Stimulated activated CD4-positive, alpha-beta T cell treated with anti-CD3 and anti-CD28 coated beads, Interleukin-1b, Interleukin-23, amount 100 ng/mL, for 48 hours (primary cell): ENCODE measurements around the gene FMNL1.

Source experiments
- DNase-seq: peaks from one replicate; pipeline ENCODE4 v3.0.0-alpha.2; 2020

The FMNL1 gene

GRCh38 chr17:45222996-45223538, 1.4 kb downstream of the FMNL1 start:
- DNase-seq: no peak

DNA sequence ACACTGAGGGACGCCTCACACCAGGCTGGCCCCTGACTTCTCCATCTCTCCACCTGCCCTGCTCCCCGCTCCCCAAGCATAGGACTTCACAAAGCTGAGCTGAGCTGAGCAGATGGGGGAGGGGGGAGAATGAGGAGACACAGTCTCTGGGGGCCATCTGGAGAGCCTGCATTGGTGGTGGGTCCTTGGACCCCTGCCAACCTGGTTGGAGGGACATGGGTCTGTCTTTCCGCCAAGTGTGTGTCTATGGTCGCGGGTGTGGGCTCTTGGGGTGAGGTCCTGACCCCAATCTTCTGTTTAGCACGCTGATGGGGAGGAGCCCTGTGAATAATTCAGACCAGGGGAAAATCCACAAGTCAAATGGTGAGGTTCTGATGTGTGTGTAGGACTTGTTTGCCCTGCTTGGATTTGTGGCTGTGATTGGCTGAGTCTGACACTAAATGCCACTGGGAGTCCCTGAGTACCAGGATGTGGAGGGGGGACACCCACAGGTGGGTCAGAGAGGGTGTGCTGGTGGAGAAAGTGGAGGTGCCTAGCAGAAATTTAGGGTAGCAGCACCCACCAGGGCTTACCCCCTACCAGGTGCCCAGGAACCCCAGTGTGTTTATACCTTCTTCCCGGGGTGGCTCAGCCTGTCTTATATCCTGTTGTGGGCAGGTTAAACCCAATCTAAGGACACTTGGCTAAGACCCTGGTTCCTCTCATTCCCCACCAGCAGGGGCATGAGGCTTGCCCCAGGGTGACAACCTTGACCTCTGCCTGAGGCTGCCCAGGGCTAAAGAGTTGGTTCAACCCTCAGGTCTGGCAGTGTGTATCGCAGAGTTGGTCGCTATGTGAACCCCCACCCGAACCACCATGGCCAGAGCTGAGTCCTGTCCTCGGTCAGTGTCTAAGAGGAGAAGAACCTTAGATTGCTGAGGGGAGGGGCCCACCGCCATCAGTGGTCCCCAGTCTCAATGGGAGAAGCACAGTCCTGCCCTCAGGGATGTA, 2.1 kb downstream of the FMNL1 start:
- peak; percentile 74 for DNase-seq

DNA sequence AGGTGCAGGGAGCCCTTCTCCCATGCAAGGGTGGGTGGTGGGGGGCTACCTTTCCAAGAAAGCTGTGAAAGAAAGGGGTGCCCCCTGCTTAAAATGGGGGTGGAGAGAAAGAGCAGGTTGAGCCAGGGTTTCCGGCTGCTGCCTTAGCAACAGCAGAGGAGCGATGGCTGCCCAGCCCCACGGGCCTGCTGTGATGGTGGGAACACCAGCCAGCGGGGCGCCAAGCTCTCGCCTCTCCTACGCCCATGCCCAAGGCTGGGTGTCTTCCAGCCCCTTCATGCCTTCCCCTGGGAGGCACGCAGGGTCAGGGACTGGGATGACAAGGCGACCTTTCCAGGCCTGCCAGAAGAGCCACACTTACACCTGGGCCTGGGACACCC, 3.0 kb downstream of the FMNL1 start:
- peak; percentile 41 for DNase-seq

DNA sequence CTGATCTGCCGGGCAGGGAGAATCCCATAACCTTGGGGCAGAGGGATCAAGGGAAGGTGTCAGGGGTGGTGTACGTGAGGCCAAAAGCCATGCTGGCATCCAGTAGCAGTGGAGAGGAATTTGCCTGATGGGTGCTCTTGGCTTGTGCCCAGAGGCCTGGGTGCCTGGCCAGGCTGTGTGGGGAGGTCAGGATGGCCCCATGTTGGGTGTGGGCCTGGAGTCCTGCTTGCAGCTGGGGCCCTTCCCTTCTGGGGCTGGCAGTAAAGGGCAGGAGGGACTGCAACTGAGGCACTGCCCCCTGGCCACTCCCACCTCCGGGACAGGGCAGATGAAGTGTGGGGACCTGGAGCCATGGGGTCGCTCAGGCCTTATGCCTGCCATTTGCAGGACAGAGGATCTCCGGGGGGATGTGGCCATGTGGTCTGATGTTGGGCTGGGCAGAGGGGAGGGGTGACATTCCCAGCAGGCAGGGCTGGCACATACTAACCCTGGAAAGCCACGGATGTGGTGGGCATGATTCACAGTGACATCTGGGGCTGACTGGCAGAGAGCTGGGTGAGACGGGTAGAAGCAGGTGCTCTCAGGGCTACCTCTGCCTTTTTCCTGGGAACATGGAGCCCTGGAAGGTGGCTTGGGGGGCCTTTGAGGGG, 3.5 kb downstream of the FMNL1 start:
- peak; percentile 54 for DNase-seq

DNA sequence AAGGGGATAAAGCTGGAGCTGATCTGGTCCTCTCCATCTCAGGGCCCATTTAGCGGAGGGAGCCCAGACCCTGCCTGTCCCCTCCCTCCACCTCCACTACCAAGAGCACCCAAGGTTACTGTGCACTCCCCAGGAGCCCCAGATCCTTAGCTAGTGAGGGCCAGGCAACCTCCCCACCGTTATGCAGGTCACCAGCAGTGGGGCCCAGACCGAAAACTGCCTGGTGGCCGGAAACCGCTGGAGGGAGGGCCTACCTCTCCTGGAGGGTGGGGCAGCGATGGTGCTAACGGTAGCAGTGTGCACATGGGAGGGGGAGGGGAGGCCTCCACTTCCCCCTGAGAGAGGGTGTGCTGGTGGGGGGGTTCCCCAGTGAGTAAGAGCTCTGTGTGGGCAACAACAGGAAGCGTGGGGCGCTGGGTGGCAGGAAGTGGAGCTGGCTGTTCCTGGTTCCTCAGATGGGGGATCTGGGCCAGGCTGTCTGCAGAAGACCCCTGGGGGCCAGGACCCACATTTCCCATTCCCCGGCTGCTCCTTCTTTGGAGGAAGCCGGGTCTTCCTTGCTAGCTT, 4.4 kb downstream of the FMNL1 start:
- DNase-seq: peak; percentile 97

- DNase-seq: no peak
These were observed 4.9 kb downstream of the FMNL1 start for GRCh38 chr17:45226576-45226975.

DNA sequence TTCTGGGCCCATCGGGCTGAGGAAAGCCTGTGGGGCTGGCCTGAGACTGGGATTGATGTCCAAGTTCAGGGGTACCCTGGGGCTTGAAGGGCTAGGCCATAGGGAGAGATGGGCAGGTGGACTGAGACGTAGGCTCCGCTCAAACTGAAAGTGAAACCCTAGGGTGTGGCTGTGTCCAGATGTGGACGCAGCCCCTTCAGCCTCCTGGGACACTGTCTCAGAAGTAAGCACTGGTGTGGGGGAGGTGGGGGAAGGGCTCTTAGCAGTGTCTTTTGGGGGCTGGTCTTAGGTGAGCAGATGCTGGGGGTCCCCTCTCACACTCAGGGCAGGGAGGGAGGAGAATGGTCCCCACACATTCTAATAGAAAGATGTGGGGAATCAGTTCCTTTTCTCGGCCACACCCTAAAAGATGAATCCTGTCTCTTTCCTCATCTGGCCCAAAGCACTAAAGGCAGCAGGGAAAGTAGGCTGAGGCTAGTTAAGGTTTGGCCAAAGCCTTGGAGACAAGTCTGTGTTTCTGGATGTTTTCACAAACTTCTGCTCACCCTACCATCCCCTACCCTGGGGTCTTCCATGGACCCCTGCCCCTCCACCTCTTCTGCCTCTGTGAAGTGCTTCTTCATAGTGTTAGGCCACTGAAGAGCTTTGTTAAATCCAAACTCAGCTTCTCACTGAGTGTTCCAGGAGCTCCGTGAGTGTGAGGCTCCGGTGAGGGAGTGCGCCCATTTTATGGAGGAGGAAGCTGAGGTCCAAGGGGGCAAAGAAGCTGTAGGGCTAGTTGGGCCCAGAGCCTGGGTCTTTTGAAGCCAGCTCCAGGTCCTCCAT, 5.6 kb downstream of the FMNL1 start:
- DNase-seq: no peak

- DNase-seq: peak; percentile 38
These were observed 6.5 kb downstream of the FMNL1 start for GRCh38 chr17:45227926-45228762.

DNA sequence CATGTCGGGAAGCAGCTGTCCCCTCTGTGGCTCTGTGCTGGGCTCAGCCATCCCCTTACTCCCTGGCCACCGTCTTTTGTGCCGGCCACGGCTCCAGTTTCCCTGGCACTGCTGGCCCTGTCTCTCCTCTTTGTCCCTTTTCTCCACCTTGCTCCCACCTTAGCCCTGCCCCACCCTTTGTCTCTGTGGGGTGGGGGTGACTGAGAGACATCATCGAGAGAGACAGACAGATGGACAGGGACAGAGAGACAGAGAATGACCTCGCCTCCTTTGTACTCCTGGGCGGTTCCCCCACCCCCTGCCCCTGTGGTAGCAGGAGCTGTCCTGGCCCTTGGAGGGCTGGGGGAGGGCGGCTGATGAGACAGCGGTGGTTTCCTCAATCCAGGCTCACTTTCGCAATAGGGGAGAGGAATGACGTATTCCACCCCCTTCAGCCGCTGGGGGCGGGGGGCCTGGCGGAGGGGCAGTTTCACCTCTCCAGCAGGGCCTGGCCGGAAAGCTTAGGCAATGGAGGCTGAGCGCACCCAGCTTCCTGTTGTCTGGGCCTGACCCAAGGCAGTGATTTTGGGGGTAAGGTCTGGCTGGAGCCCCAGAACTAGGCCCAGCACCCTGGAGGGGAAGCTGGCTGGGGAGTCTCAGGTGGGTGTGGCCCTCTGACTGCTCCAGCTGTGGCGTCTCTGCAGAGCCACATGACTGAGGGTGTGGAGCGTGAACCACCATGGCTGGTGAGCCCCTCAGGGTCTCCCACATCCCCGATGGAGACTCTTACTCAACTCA, 7.3 kb downstream of the FMNL1 start:
- DNase-seq: peak; percentile 90

- no peak for DNase-seq
These were observed 8.2 kb downstream of the FMNL1 start for GRCh38 chr17:45229681-45230409.

GRCh38 chr17:45230410-45230786, 8.7 kb downstream of the FMNL1 start:
- no peak for DNase-seq

DNA sequence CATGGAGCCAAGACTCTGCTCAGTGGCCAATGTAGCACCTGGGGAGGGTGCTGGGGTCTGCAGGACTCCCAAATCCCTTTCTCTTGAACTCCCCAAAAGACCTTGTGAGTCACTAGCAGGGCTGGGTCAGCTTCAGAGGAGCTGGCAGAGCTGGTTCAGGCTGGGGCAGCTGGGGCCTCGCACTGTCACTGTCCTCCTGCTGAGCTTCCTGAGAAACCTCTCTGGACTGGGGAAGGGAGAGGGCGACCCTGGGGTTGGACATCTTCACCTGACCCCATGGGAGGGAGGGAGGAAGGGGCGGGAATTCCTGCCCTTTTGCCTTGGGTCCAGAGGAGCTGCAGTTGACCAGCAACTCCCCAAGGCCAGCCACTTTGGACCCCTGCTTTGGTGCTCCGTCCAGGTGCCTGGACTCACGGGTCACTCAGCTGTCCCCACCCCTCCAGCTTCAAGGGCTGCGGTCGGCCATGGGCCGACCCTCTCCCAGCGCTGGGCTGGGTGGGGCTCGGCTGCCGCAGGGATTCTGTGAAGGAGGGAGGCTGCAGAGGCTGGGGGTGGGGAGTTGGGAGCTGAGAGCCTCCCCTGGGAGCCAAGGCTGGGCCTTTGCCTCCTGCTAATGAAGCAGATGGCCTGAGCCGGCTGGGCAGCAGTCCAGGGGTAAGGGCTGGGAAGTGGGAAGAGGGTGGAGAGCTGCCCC, 9.2 kb downstream of the FMNL1 start:
- DNase-seq: no peak

- DNase-seq: no peak
These were observed 9.9 kb downstream of the FMNL1 start for GRCh38 chr17:45231481-45232116.

- no peak for DNase-seq
These were observed 11.1 kb downstream of the FMNL1 start for GRCh38 chr17:45232514-45233422.

- no peak for DNase-seq
These were observed 11.8 kb downstream of the FMNL1 start for GRCh38 chr17:45233423-45233924.

DNA sequence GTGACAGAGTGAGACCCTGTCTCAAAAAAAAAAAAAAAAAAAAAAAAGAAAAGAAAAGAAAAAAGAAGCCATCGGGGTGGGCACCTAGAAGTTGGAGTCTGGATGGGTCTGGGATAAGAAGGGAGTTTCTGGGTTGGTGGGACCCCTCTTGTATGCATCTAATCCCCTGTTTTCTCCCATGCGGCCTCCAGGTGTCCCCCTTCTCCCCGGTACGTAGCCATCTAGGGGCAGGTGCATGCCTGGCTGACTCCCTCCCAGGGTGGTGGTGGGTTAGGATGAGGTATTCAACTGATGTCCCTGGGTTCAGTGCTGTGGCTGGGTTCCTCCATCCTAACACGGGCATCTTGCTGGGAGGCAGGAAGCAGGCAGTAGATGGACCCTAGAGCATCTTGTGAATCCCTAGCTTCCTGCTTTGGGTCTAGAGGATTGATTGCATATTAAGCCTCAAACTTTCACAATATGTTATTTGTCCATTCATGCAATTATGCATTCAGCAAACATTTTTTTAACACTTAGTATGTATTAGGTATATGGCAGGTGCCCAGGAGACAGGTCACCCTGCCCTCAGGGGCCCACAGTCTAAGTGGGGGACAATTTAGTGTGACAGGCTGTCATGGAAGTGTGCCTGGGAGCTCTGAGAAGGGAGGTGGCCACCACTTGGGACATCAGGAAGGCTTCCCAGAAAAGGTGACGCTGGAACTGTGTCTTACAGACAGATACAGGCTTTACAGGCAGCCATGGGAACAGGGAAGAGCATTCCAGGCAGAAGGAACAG, 13.1 kb downstream of the FMNL1 start:
- DNase-seq: peak; percentile 44
